Endometrial microvascular endothelial cells (primary cell): ENCODE results near the gene RNF168. TPM values are rescaled to one million over a fixed set of nuclear protein-coding genes. Genes with fewer than 3 reads are reported as not detected.
"Not testable (repeated sequence)": the region's sequence is repeated elsewhere in the genome, so short reads cannot be mapped to it uniquely, and the experiment has no call there.

Experiments
- in situ Hi-C: cut with HindIII; loops from 2 replicates; pipeline ENCODE4 v1.10.0; 2017; ENCODE audit warnings: low sequenced_read_pairs, low pct_unique_long_range_greater_than_20kb; ENCODE audit errors: inconsistent ontology term
- total RNA-seq: library from RNA; depleted of rRNA; stranded (reverse); fragments of >200 nt; gene quantifications from one replicate; pipeline ENCODE4 v1.2.3, GENCODE V29; 2015; ENCODE audit errors: inconsistent ontology term

The RNF168 gene
- total RNA-seq, 1 donor from 2014 or later = 15.2 TPM

- in situ Hi-C loops = no loop called here
Observed at GRCh38 chr3:196518966-196519717, 15.6 kb upstream of the RNF168 start.

DNA sequence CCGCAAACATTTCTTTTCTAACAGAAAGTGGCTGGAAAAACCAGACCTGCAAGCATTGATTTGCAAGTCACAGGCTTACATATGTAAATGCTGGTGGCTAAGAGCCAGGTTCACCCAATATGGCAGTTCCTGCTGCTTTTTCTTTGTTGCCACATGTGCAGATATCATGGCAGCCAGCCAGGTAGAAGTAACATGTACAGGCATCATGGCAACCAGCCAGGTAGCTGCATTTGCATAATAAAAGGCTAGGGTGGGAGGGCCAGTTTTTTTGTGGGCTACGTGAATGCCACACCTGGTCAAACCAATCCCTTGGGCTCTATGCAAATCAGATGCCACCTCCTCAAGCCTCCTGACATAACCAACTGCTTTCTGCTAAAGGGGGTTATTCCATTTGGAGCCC lies 14.4 kb upstream of the RNF168 start:
- in situ Hi-C loops = no loop called here

GRCh38 chr3:196517162-196517800 lies 13.7 kb upstream of the RNF168 start:
- in situ Hi-C loops = no loop called here

DNA sequence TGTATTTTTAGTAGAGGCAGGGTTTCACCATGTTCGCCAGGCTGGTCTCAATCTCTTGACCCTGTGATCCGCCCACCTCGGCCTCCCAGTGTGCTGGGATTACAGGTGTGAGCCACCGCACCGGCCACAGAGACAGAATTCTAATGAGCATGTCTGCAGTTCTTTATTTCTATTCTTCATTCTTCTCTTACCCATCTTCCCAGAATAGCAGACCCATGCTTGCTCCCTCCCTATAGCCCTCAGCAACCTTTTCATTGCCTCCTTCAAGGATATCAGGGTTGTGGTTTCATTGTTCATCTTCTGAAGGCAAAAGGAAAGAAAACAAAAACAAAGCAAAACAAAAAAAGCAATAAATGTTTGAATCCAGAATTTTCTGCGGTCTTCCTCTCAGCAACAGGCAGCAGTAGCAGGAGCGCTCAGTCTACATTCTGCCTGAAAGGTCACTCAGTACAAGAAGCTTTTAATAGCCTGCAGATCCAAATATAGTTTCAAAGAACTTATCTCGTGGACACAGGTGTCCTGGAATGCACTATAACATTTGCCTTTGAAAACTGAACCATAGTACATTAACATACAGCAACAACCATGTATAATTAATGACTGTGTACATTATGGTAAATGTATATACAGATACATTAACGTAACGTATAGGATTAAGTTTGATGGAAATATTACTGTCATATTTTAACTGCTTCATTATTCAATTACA lies 11.5 kb upstream of the RNF168 start, which contains the start of gene SMCO1:
SMCO1 (minus strand) TSS at position 434 of the 709 bp plus-strand sequence; CDS start at position 297, 137 bp downstream.
- in situ Hi-C loops = no loop called here

- in situ Hi-C loops = no loop called here
Observed at GRCh38 chr3:196514350-196514716, 10.8 kb upstream of the RNF168 start.

GRCh38 chr3:196513697-196514349 lies 10.3 kb upstream of the RNF168 start:
- in situ Hi-C loops = no loop called here

- in situ Hi-C loops = not testable (repeated sequence)
Observed at GRCh38 chr3:196511646-196512425, 8.3 kb upstream of the RNF168 start.

DNA sequence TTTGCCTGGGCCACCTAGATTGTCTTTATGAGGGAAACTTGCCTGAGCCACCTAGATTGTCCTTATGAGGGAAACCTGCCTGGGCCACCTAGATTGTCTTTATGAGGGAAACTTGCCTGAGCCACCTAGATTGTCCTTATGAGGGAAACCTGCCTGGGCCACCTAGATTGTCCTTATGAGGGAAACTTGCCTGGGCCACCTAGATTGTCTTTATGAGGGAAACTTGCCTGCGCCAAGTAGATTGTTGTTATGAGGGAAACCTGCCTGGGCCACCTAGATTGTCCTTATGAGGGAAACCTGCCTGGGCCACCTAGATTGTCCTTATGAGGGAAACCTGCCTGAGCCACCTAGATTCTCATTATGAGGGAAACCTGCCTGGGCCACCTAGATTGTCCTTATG lies 7.5 kb upstream of the RNF168 start:
- in situ Hi-C loops = not testable (repeated sequence)

- in situ Hi-C loops = no loop called here
Observed at GRCh38 chr3:196506687-196507086, 3.1 kb upstream of the RNF168 start.

DNA sequence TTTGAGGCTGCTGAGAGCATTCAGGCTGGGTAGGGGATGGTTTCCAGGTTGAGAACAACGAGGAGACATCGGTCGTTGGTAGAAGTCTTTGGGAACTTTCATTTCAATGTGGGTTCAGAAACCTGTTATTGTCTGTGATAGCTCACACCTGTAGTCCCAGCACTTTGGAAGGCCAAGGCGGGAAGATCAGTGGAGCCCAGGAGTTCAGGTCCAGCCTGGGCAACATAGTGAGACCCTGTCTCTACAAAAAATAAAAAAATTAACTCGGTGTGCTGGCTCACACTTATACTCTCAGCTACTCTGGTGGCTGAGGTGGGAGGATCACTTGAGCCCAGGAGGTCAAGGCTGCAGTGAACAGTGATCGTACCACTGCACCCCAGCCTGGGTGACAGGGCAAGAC lies 988 bp upstream of the RNF168 start:
- in situ Hi-C loops = no loop called here

DNA sequence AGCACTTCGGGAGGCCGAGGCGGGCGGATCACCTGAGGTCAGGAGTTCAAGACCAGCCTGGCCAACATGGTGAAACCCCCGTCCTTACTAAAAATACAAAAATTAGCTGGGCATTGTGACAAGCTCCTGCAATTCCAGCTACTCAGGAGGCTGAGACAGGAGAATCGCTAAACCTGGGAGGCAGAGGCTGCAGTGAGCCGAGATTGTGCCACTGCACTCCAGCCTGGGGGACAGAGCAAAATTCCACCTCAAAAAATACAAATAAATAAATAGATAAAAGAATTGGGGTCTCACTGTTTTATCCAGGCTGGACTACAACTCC lies 470 bp upstream of the RNF168 start:
- in situ Hi-C loops = not testable (repeated sequence)

GRCh38 chr3:196502775-196503195 lies 783 bp downstream of the RNF168 start:
- in situ Hi-C loops = no loop called here

- in situ Hi-C loops = no loop called here
Observed at GRCh38 chr3:196501316-196502044, 2.1 kb downstream of the RNF168 start.

DNA sequence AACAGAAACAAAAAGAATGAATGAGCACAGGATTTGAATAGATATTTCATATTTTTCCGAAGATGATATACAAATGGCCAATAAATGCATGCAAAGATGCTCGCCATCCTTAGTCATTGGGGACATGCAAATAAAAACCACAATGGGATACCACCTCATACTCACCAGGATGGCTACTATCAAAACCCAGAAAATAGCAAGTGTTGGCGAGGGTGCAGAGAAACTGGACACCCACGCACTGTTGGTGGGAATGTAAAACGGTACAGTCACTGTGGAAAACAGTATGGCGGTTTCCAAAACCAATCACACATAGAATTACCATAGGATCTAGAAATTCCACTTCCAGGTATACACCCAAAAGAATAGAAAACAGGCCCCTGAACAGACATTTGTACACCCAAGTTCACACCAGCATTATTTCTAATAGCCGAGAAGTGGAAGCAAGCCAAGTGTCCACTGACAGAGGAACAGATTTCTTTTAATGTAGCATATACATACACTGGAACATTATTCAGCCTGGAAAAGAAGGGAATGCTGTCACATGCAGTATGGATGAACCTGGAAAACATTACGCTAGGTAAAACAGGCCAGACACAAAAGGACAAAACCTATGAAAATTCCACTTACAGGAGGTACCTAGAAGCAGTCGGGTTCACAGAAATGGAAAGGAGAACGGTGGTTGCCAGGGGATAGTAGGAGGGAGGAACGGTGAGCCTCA lies 3.6 kb downstream of the RNF168 start:
- in situ Hi-C loops = no loop called here

- in situ Hi-C loops = no loop called here
Observed at GRCh38 chr3:196499061-196499460, 4.5 kb downstream of the RNF168 start.

GRCh38 chr3:196498297-196498696 lies 5.3 kb downstream of the RNF168 start:
- in situ Hi-C loops = no loop called here

GRCh38 chr3:196496183-196496582 lies 7.4 kb downstream of the RNF168 start:
- in situ Hi-C loops = no loop called here

- in situ Hi-C loops = no loop called here
Observed at GRCh38 chr3:196493292-196493691, 10.3 kb downstream of the RNF168 start.
